ENCODE data around the gene WRNIP1.
"Not testable (repeated sequence)": the region's sequence is repeated elsewhere in the genome, so short reads cannot be mapped to it uniquely, and the experiment has no call there.

Gene WRNIP1

DNA sequence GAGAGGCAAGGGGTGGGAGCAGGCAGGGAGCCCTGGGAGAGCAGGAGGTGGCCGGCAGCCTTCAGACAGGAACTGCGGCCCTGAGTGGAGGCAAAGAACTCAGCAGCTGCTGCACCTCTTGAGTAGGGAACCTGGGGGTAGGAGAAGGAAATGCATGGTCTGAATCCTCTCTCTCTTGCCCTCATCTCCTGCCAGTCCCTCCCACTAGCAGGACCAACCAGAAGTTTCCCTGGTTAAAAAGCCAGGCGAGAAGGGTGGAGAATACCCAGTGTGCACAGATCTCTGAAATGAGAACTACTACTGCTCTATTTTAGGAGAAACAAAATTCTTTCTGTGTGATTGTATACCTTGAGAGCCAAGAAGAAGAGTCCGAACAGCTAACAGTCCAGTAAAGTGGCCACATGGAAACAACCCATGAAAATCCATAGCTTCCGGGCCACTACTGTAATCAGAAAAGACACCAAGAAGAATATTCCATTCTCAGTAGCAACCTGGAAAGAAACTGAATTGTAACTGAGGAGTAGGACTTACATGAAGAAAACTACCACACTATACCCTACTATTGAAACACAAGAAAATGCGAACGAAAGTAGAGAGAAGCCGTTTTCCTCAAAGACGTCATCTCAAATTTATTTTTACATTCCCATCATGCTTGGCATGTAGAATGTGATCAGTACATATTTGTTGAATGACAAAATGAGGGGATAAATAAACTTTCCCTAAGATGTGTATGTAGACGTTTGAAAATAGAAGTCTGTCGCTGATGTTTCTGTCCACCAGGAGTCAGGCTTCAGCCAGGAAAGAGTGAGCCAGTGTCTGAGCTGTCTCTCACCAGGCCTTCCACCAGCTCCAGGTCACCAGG is 25.6 kb downstream of the WRNIP1 start:
- peak; percentile 77 for DNase-seq

DNA sequence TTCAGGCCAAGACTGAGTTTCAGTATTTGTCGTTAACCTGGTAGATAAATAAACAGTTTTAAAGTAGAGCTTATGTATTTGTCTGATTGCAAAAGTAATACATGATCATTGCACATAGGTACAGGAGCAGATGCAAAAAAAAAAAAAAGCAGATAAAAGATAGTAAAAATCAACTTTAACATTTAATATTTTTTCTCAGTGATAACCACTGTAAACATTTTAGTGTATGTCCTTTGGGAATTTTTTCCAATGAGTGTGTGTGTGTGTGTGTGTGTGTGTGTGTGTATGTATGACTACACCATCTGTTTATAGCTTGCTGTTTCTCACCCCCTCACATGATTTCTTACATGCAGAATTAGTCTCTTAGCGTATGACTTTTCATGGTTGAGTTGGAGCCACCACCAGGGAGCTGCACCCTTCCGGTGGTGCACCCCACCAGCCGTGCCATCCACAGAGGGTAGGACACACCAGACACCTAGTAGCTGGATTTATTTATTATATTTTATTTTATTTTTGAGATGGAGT is 26.3 kb downstream of the WRNIP1 start:
- no peak for DNase-seq

GRCh38 chr6:2792330-2793110 is 27.3 kb downstream of the WRNIP1 start:
- no peak for DNase-seq

DNA sequence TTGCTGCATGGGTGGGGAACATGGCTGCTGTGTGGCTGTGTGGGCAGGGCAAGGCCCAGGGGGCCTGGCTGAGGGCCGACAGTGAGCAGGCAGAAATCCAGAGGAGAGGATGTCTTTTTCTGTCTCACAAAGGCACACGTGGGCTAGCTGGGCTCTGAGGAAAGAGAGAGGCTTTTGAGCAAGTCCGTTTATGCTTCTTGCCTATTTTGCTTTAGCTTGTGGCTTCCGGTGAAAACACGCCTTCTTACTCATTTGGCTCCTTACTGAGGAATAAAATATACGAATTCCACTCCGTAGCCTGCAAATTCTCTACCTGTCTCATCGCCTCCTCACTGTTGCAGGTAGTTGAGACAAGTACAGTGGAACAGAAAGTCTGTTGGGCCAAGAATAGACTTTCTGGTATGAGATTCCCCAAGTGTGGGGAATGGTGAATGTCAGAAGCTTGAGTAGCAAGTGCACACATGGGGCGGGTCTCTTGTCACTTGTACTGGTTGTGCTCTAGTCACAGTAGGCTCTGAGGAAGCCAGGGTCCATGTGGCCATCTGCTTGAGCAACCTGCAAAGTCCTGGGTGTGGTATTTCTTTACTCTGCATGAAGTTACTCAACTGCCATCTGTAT is 28.4 kb downstream of the WRNIP1 start:
- DNase-seq, result no peak

DNA sequence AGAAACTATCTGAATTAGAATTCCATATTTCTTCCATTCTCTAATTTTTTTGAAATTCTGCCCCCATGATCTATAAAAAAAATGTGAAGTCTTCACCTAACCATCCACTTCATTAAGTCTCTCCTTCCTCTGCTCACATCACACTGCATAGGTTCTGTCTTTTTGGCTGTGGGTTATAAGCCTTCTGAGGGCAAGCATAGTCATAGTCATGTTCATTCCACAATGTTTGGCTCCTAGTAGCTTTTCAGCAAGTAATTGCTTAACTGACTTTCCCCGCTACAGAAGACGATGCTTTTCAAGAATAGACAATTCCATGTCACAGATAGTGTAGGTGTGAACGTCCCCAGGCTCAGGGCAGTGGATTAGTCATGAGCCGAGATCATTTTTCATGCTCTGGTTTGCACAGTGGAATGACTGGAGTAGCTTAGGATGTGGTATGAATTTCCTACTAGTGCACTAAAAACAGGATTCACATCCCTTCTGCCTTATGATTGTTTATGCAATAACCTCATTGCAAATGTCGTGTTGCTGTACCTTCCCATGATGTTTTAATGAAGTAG is 29.1 kb downstream of the WRNIP1 start:
- no peak for DNase-seq

DNA sequence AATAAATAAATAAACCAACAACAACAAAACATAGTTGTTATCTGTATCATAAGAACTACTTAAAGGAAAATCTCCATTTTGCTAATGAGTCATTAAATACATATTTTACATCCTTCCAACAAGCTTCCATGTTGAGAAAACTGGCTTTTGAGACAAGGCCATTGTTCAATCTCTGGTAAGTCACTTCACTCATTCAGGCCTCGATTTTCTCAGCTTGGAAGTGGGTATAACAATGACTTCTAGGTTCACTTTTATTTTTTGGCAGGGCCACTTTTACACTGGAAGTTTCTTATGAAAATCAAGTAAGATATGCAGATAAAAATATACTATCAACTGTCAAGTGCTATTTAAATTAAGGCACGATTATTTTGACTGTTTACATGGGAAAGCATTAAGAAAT is 30.0 kb downstream of the WRNIP1 start:
- no peak for DNase-seq

GRCh38 chr6:2795956-2796355 is 30.8 kb downstream of the WRNIP1 start:
- DNase-seq, result no peak

DNA sequence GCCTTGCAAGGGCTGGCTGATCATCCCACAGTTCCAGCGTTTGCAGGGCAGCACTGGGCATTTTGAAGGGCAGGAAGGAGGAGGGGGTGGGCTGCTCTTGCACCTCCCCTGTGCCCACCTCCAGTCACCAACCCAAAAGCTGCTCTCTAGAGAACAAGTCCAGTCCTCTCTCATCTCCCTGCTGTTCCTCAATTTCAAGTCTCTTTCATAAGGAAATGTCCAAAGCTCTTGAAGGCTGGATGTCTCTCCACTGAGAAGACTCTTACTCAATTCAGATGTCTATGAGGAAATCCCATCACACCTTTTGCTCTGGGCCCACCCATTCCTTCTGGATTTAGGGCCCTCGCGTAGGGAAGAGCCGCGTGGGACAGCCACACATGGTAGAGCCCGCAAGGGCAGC is 31.7 kb downstream of the WRNIP1 start:
- no peak for DNase-seq

- DNase-seq, result no peak
These were observed 32.4 kb downstream of the WRNIP1 start for GRCh38 chr6:2797564-2798031.

DNA sequence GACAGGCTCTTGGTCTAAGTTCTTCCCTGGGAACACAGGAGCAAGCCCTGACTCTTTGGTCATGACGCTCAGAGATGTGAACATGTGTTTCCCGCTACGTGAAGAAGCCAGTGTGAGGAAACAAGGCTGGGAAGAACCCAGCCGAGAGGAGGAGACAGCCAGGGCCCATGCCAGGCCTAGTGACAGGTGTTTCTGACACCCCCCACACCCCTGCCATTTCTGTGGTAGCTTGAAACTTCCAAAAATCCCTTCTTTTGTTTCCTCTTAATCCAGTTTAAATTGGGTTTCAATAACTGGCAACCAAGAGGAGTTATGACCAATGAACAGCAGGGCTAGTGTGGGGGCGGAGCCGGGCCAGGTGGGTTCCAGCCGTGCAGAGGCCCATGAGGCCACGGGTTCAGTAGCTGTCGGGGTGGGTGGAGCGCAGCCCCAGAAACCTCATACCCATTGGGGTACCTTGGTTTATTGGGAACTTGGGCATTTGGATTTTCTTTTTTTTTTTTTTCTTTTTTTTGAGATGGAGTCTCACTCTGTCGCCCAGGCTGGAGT is 33.5 kb downstream of the WRNIP1 start:
- DNase-seq, result peak; percentile 36

DNA sequence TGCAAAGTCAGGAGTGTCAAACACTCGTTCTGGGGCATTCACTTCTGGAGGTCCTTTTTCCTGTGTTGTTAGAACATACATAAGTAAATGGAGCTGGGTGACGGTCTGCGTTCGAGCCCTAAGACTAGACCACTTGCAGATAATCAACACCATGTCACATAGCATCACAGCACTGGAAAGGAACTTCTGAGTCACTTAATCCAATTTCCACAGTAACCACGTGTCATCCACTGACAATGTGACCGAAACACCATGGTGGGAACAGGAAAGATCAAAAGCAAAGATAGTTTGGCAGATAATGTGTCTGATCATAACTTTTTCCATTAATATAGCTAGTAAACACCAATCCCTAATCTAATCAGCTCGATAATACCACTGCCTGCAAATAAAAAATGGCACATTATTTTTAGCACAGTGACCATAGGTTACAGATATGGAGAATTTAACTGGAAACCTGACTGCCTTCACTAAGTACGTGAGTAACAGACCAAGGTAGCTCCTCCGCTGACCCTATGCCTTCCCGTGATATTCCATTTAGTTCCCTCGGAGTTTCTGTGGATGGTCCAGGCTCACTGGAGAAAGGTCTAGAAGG is 34.8 kb downstream of the WRNIP1 start:
- peak; percentile 49 for DNase-seq

DNA sequence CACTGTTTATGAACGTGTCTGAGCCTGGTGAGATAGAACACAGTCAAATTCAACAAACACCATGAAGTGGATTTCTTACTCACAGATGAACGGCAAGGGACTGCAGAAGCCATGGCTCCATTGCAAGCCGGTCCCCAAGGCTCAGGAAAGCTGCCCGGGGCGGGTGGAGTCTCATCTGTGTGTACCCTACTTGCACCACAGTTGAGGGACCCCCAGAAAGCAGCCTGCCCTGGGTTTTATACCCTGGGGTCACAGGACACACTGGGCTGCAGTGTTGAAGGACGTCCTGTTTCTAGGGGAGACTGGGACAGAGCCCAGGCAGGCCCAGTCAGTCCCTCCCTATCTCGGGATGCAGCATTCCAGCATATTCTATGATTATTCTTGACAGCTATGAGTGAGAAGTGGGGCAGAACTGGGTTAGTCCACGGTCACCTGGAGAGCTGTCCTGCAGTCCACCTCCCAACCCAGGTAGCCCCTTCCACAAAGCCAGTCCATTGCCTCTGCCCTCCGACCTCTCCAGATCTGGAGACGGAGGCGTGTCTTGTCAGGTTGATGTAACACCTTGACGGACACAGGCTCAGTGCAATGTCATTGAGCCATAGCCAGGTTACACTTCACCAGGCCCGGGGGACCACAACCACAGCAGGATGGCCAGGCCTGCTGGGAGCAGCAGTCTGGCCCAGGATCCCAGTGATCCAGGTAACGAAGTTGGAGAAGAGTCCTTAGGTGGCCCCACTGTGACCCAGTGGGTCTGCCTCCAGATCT is 35.5 kb downstream of the WRNIP1 start:
- DNase-seq, result no peak

DNA sequence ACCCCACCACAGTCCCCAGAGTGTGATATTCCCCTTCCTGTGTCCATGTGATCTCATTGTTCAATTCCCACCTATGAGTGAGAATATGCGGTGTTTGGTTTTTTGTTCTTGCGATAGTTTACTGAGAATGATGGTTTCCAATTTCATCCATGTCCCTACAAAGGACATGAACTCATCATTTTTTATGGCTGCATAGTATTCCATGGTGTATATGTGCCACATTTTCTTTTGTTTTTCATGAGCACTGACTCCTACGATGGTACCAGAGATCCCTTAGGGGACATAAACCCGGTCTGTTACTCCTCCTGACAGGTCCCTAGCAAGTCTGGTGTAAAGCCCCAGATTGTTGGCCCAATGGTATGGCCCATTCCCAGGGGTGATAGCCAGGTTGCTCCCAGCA is 36.5 kb downstream of the WRNIP1 start:
- DNase-seq, result not testable (repeated sequence)

DNA sequence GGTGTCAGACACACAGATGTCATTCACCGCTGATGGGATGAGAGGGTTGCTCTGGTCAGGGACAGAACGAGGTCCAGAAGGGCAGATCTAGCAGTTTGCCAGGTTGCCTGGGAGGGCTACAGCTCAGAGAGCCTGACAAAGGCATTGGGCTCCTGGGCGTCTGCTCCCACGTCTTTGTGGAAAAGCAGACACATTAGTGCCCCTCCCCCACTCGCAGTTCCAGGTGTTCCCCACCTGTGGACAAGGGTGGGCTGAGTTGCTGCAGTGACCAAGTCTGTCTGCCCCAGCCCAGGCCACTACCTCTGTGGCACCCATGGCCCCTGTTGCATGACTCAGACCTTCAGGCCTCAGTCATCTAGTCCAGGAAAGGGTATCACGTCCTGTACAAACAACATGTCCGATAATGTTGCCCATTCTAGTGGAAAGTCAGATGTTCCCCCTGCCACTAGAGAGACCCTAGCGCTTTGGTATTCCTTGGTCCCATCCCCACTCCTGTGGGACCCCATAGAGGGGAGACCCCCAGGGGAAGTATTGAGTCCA is 37.4 kb downstream of the WRNIP1 start:
- no peak for DNase-seq

DNA sequence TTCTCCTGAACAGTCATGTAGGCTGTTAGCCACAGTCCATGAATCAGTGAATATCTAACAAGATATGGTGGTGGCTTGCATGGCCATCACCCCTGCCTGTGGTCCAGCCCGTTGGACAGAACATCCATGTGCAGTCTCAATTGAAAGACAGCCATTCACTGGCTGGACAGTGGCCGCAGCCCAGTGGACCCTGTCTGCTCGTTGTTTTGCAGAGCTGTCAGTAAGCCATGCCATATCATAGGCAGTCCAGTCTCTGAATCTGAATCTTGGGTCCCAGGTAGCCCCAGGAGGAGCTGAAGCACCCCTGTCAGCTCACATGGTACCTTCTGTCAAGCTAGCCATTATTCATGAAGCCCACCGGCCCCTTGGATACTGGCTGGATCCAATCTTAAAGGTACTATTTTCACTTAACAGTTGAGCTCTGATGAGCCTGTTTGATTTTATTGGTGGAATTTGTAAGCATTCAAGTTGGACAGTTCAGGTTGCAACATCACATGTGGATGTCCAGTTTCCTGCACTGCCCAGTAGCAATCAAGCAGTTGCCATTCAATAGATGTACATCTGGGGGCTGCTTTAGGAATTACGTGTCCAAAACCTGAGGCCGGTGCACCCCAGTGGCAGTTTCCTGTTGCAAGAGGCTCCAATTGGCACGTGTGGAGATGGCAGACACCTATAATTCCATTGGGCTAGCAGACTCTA is 38.7 kb downstream of the WRNIP1 start:
- DNase-seq, result no peak

DNA sequence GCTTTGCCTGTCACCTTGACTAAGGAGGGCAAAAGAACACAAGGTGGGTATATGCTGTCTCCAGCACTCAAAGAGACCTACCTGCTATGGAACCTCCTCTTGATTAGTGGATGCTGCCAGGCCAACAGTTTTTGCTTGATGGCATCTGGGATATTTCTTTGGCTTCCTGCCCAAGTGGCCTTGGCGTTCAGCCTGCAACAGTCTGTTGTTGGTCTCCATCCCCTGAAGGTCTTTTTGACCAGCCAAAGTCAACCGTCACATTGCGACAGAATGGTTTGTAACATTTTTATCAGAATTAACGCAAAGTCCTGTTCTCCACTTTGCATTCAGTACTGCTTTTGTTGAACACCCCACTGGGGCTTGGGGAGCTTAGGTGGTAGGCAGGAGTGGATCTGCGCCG is 39.3 kb downstream of the WRNIP1 start:
- no peak for DNase-seq

DNA sequence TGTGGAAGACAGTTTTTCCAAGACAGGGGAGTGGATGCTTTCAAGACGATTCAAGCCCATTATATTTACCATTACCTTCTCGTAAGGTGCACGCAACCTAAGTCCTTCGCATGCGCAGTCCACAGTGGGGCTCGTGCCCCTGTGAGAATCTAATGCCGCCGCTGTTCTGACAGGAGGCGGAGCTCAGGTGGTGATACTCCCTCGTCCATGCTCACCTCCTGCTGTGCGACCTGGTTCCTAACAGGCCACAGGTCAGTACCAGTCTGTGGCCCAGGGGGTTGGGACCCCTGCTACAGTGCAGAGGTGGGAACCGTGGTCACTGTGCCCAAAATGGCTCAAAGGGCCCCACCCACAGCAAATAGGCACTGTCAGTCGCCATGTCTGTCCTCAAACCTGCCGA is 39.8 kb downstream of the WRNIP1 start:
- no peak for DNase-seq

DNA sequence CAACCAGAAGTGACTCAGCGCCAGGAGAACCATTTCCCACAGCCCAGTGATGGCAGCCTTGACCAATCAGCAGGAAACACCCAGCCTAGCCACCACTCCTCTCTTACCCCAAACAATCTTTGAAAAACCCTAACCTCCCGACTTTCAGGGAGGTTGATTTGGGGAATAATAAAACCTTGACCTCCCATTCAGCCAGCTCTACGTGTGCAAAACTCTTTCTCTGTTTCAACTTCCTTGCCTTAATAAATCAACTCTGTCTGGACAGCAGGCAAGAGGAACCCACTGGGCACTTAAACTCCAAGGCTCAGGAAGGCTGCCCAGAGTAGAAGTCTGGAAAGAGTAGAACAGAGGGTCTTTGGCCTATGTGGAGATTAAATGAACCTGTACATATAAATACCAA is 41.5 kb downstream of the WRNIP1 start:
- DNase-seq, result no peak

DNA sequence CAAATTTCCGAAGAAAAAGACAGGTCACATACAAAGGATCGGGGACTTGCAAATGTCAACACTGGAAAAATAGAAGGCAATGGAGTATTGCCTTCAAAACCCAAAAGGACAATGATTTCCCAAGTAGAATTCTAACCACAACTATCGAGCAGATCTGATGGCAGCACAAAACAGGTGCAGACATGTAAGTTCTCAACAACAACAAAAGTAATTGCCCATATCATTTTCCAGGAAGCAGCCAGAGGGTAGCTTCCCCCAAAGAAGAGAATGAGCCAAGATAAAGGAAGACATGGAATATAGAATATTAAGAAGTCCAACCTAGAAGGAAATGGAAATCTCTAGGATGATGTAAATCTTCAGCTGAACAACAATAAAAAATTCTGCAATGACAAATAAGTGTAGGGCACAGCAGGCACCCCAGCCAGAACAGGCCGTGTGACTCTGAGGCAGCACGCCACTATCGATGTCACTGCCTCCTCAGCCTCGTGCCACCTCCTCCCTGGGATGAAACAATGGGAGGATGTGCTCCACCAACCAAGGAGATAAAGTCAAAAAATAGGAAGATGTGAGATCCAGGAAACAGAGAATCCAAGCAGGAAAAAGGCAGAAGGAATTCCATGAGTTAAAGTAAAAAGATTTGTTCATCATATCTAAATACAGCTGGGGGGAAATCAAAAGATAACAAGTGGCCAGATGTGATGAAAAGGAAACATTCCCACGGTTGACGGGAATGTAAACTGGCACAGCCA is 42.3 kb downstream of the WRNIP1 start:
- DNase-seq, result no peak

- DNase-seq, result no peak
These were observed 43.8 kb downstream of the WRNIP1 start for GRCh38 chr6:2809015-2809414.

Data from NCI-H82 (cell line).